ENCODE data around the gene HNRNPH2.
A peak's percentile ranks its signal among the peaks of the same experiment; 100 is the strongest.

Gene HNRNPH2

GRCh38 chrX:101385026-101385684 is 22.9 kb upstream of the HNRNPH2 start:
- no peak overlapping the region for H3K4me3 ChIP-seq (ENCODE audit: low read depth, low read length)
- H3K36me3 ChIP-seq (ENCODE audit: control insufficient read depth, insufficient read depth, low read length): no peaks in the 10 kb centered on the region
- H3K4me1 ChIP-seq (ENCODE audit: control insufficient read depth, insufficient read depth, low read length): peaks cover 7% of the 10 kb centered on the region
- H3K27me3 ChIP-seq (ENCODE audit: control insufficient read depth, insufficient read depth, low read length): no peaks in the 10 kb centered on the region
- no peak overlapping the region for H3K9ac ChIP-seq (ENCODE audit: low read depth, low read length)
- H3K9me3 ChIP-seq (ENCODE audit: control insufficient read depth, insufficient read depth, low read length): no peaks in the 10 kb centered on the region

GRCh38 chrX:101385795-101386541 is 22.1 kb upstream of the HNRNPH2 start, which contains the start of gene BTK:
Gene BTK, minus strand, starts transcription at chrX:101386191. Its CDS starts 10,907 bp downstream, at chrX:101375284.
- Histone ChIP-seq H3K9me3 (ENCODE audit: control insufficient read depth, insufficient read depth, low read length) (no peaks in the 10 kb centered on the region), H3K4me3 (ENCODE audit: low read depth, low read length) (no peak within 1 kb of the TSS), H3K36me3 (ENCODE audit: control insufficient read depth, insufficient read depth, low read length) (no peaks in the 10 kb centered on the region), H3K9ac (ENCODE audit: low read depth, low read length) (no peak within 1 kb of the TSS), H3K27me3 (ENCODE audit: control insufficient read depth, insufficient read depth, low read length) (no peaks in the 10 kb centered on the region), H3K4me1 (ENCODE audit: control insufficient read depth, insufficient read depth, low read length) (peaks cover 7% of the 10 kb centered on the region)

DNA sequence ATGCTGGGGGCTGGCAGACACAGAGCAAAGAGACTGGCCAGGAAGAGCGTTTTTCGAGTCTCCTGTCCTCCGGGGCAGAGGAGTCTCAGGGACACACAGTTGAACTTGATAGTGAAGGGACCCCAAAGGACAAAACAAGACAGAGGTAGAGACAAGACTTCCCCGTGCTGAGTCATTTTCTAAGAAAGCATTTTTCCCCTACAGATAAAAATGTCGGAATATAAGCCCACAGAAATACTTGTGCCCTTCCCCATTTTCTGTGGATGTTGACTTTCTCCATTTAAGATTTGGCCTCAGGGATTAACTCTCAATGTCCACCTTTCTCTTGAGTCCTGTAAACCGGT is 21.5 kb upstream of the HNRNPH2 start:
- Histone ChIP-seq H3K36me3 (ENCODE audit: control insufficient read depth, insufficient read depth, low read length) (no peaks in the 10 kb centered on the region), H3K9me3 (ENCODE audit: control insufficient read depth, insufficient read depth, low read length) (no peaks in the 10 kb centered on the region), H3K4me3 (ENCODE audit: low read depth, low read length) (no peak overlapping the region), H3K27me3 (ENCODE audit: control insufficient read depth, insufficient read depth, low read length) (no peaks in the 10 kb centered on the region), H3K4me1 (ENCODE audit: control insufficient read depth, insufficient read depth, low read length) (peaks cover 7% of the 10 kb centered on the region), H3K9ac (ENCODE audit: low read depth, low read length) (no peak overlapping the region)

DNA sequence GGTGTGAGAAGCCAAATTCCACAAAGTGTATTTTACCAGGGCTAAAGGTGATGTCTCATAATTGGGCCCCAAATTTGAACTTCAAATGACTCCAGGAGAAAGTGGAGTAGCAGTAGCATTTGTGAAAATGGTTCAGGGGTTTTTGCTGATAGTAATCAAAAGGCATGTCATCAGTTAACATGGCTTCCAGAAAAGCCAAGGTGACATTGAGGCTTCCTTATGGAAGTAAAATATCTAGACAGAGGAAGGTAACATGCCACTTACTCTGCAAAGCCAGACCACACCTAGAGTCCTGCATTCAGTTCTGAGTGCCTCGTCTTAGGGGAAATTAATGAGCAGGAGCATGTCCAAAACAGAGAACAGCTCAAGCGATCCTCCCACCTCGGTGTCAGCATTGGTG is 19.4 kb upstream of the HNRNPH2 start:
- H3K9ac ChIP-seq (ENCODE audit: low read depth, low read length): no peak overlapping the region
- H3K4me3 ChIP-seq (ENCODE audit: low read depth, low read length): no peak overlapping the region
- H3K27me3 ChIP-seq (ENCODE audit: control insufficient read depth, insufficient read depth, low read length): no peaks in the 10 kb centered on the region
- no peaks in the 10 kb centered on the region for H3K9me3 ChIP-seq (ENCODE audit: control insufficient read depth, insufficient read depth, low read length)
- H3K4me1 ChIP-seq (ENCODE audit: control insufficient read depth, insufficient read depth, low read length): peaks cover 11% of the 10 kb centered on the region
- H3K36me3 ChIP-seq (ENCODE audit: control insufficient read depth, insufficient read depth, low read length): no peaks in the 10 kb centered on the region

DNA sequence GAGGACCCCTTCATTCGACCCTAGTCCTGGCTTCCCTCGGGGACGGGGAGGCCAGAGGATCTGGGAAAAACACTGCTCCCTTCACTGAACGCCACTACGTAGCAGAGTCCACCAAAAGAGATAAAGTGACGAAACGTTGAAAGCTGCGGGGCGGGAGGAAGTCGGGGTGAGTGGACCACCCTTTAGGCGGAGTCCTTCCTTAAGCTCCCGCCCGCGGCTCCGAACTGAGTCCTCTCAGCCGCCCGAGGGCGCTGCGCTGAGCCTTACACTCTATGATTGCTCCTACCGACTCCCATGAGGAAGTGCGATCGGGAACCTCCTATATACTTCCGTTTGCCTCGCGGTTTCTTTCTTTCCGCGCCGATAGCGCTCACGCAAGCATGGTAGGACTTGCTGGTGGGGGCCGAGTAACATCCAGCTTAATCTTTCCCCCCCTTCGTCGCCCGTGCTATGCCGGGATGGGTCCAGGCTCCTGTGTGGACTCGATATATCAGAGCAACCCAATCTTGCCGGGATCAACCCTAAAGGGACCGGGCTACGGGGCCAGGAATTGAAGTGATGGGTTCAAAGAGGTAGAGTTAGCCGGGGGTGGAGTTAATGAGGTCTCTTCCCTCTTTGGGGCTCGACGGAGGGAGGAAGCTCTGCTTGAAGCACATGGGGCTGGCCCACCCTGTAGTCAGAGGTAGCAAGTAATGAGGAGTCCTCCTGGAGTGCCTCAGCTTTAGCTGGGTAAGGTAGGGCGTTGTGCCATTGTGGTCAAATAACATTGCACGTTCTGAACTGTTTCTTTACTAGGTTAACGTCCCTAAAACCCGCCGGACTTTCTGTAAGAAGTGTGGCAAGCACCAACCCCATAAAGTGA is 17.1 kb upstream of the HNRNPH2 start, which contains the start of gene RPL36A:
Gene RPL36A, plus strand, starts transcription at position 348 of the 862 bp plus-strand sequence. Its CDS starts 33 bp downstream, at position 381.
- Histone ChIP-seq H3K27me3 (ENCODE audit: control insufficient read depth, insufficient read depth, low read length) (no peaks in the 10 kb centered on the region), H3K9ac (ENCODE audit: low read depth, low read length) (peak within 1 kb of the TSS; percentile 95), H3K36me3 (ENCODE audit: control insufficient read depth, insufficient read depth, low read length) (no peaks in the 10 kb centered on the region), H3K9me3 (ENCODE audit: control insufficient read depth, insufficient read depth, low read length) (no peaks in the 10 kb centered on the region), H3K4me1 (ENCODE audit: control insufficient read depth, insufficient read depth, low read length) (peaks cover 11% of the 10 kb centered on the region), H3K4me3 (ENCODE audit: low read depth, low read length) (peak within 1 kb of the TSS; percentile 75)

- peak overlapping the region; percentile 75 for H3K4me3 ChIP-seq (ENCODE audit: low read depth, low read length)
- no peaks in the 10 kb centered on the region for H3K36me3 ChIP-seq (ENCODE audit: control insufficient read depth, insufficient read depth, low read length)
- H3K9me3 ChIP-seq (ENCODE audit: control insufficient read depth, insufficient read depth, low read length): no peaks in the 10 kb centered on the region
These were observed 16.2 kb upstream of the HNRNPH2 start for GRCh38 chrX:101391831-101392230.

GRCh38 chrX:101393530-101394305 is 14.3 kb upstream of the HNRNPH2 start:
- Histone ChIP-seq H3K36me3 (ENCODE audit: control insufficient read depth, insufficient read depth, low read length) (no peaks in the 10 kb centered on the region), H3K4me3 (ENCODE audit: low read depth, low read length) (no peak overlapping the region)

More at GRCh38 chrX:101391831-101392230, 16.2 kb upstream of the HNRNPH2 start:
- peak overlapping the region; percentile 95 for H3K9ac ChIP-seq (ENCODE audit: low read depth, low read length)
- no peaks in the 10 kb centered on the region for H3K27me3 ChIP-seq (ENCODE audit: control insufficient read depth, insufficient read depth, low read length)
- H3K4me1 ChIP-seq (ENCODE audit: control insufficient read depth, insufficient read depth, low read length): peaks cover 8% of the 10 kb centered on the region

GRCh38 chrX:101394372-101394771 is 13.7 kb upstream of the HNRNPH2 start:
- no peak overlapping the region for H3K4me3 ChIP-seq (ENCODE audit: low read depth, low read length)
- no peak overlapping the region for H3K9ac ChIP-seq (ENCODE audit: low read depth, low read length)
- H3K36me3 ChIP-seq (ENCODE audit: control insufficient read depth, insufficient read depth, low read length): no peaks in the 10 kb centered on the region
- peaks cover 8% of the 10 kb centered on the region for H3K4me1 ChIP-seq (ENCODE audit: control insufficient read depth, insufficient read depth, low read length)
- no peaks in the 10 kb centered on the region for H3K9me3 ChIP-seq (ENCODE audit: control insufficient read depth, insufficient read depth, low read length)
- H3K27me3 ChIP-seq (ENCODE audit: control insufficient read depth, insufficient read depth, low read length): no peaks in the 10 kb centered on the region

More at GRCh38 chrX:101393530-101394305, 14.3 kb upstream of the HNRNPH2 start:
- H3K9ac ChIP-seq (ENCODE audit: low read depth, low read length): no peak overlapping the region
- peaks cover 8% of the 10 kb centered on the region for H3K4me1 ChIP-seq (ENCODE audit: control insufficient read depth, insufficient read depth, low read length)
- no peaks in the 10 kb centered on the region for H3K27me3 ChIP-seq (ENCODE audit: control insufficient read depth, insufficient read depth, low read length)
- H3K9me3 ChIP-seq (ENCODE audit: control insufficient read depth, insufficient read depth, low read length): no peaks in the 10 kb centered on the region

GRCh38 chrX:101395789-101396188 is 12.2 kb upstream of the HNRNPH2 start:
- H3K27me3 ChIP-seq (ENCODE audit: control insufficient read depth, insufficient read depth, low read length): no peaks in the 10 kb centered on the region
- no peak overlapping the region for H3K4me3 ChIP-seq (ENCODE audit: low read depth, low read length)
- no peaks in the 10 kb centered on the region for H3K36me3 ChIP-seq (ENCODE audit: control insufficient read depth, insufficient read depth, low read length)
- H3K9ac ChIP-seq (ENCODE audit: low read depth, low read length): no peak overlapping the region
- no peaks in the 10 kb centered on the region for H3K9me3 ChIP-seq (ENCODE audit: control insufficient read depth, insufficient read depth, low read length)
- H3K4me1 ChIP-seq (ENCODE audit: control insufficient read depth, insufficient read depth, low read length): peaks cover 4% of the 10 kb centered on the region

- Histone ChIP-seq H3K4me1 (ENCODE audit: control insufficient read depth, insufficient read depth, low read length) (no peaks in the 10 kb centered on the region), H3K27me3 (ENCODE audit: control insufficient read depth, insufficient read depth, low read length) (no peaks in the 10 kb centered on the region), H3K4me3 (ENCODE audit: low read depth, low read length) (no peak overlapping the region), H3K9me3 (ENCODE audit: control insufficient read depth, insufficient read depth, low read length) (no peaks in the 10 kb centered on the region), H3K36me3 (ENCODE audit: control insufficient read depth, insufficient read depth, low read length) (peaks cover 8% of the 10 kb centered on the region), H3K9ac (ENCODE audit: low read depth, low read length) (no peak overlapping the region)
These were observed 10.2 kb upstream of the HNRNPH2 start for GRCh38 chrX:101397779-101398178.

- Histone ChIP-seq H3K4me1 (ENCODE audit: control insufficient read depth, insufficient read depth, low read length) (no peaks in the 10 kb centered on the region), H3K4me3 (ENCODE audit: low read depth, low read length) (no peak overlapping the region), H3K9ac (ENCODE audit: low read depth, low read length) (no peak overlapping the region), H3K27me3 (ENCODE audit: control insufficient read depth, insufficient read depth, low read length) (no peaks in the 10 kb centered on the region), H3K36me3 (ENCODE audit: control insufficient read depth, insufficient read depth, low read length) (peaks cover 8% of the 10 kb centered on the region), H3K9me3 (ENCODE audit: control insufficient read depth, insufficient read depth, low read length) (no peaks in the 10 kb centered on the region)
These were observed 9.3 kb upstream of the HNRNPH2 start for GRCh38 chrX:101398694-101399093.
